Measurements from ENCODE around the gene STUB1.

Gene STUB1

DNA sequence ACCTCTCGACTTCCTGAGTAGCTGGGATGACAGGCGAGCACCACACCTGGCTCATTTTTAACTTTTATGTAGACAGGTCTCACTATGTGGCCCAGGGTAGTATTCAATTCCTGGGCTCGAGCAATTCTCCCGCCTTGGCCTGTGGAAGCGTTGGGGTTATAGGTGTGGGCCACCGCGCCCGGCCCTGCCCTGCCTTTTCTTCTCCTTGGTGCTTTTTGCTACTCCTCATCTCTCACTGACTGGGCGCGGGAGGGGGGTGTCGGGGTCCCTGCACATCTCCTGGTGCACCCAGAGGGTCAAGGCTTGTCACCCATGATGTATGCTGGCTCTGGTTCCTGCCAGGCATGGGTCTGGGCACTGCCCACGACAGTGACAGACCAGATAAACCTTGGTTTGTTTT lies 35.7 kb upstream of the STUB1 start:
- no peak for FAIRE-seq
- no peak for TF ChIP-seq POLR2A (IDR thresholded peaks at IDR 0.05; ENCODE audit: low read depth, low read length)
- no peak for TF ChIP-seq PAX5 (IDR thresholded peaks at IDR 0.05; ENCODE audit: insufficient read depth, low read length, severe bottlenecking)
- TF ChIP-seq POLR2AphosphoS5 (IDR thresholded peaks at IDR 0.05; ENCODE audit: low read depth, low read length) = no peak
- TF ChIP-seq POU2F2 (IDR thresholded peaks at IDR 0.05; ENCODE audit: low read depth, low read length) = no peak
- no peak for TF ChIP-seq SPI1 (IDR thresholded peaks at IDR 0.05; ENCODE audit: low read depth, low read length)
- no peak for TF ChIP-seq TAF1 (IDR thresholded peaks at IDR 0.05; ENCODE audit: low read depth, low read length)

DNA sequence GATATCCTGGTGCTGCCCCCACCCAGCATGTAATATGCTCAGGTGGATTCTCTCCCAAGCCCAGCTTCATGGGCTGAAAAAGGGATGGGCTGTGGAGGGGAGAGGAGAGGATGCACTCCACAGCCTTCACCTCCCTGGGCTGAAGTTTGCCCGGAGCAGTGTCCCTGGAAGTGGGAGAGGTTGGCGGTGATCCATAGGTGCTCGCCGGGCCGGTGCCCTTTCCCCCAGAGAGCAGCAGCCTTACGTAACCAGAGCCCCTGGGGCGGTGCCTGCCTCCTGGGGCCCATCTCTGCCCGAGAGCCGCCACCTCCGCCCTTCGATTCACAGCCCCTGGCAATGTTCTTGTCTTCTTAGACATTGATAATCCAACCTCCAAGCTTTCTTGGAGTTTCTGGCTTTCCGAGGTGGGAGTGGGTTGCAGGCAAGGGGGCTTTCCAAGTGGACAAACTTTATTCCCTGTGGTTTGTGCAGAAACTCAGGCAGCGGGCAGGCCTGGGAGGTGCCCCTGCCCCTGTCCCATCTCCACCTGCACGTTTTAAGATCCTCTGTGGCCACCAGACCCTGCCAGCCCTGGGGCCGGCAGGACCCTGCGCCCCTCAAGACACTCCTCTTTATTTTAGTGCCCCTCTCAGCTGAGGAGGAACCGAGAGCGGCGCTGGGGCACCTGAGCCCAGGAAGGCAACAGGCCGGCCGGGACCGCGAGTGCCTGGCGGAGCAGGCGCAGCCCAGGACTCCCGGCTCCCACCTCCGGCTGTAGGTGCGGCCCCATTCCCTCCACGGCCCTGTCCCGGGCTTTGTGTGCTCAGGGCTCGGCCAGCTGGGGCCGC lies 34.1 kb upstream of the STUB1 start:
- TF ChIP-seq POLR2A (IDR thresholded peaks at IDR 0.05; ENCODE audit: low read depth, low read length) (no peak), POU2F2 (IDR thresholded peaks at IDR 0.05; ENCODE audit: low read depth, low read length) (no peak), POLR2AphosphoS5 (IDR thresholded peaks at IDR 0.05; ENCODE audit: low read depth, low read length) (no peak), SPI1 (IDR thresholded peaks at IDR 0.05; ENCODE audit: low read depth, low read length) (no peak), PAX5 (IDR thresholded peaks at IDR 0.05; ENCODE audit: insufficient read depth, low read length, severe bottlenecking) (no peak), TAF1 (IDR thresholded peaks at IDR 0.05; ENCODE audit: low read depth, low read length) (no peak)
- no peak for DNase-seq (ENCODE audit: insufficient read length, low spot score)
- FAIRE-seq = no peak

More for the DNA sequence above, 35.7 kb upstream of the STUB1 start:
- no peak for DNase-seq (ENCODE audit: insufficient read length, low spot score)

DNA sequence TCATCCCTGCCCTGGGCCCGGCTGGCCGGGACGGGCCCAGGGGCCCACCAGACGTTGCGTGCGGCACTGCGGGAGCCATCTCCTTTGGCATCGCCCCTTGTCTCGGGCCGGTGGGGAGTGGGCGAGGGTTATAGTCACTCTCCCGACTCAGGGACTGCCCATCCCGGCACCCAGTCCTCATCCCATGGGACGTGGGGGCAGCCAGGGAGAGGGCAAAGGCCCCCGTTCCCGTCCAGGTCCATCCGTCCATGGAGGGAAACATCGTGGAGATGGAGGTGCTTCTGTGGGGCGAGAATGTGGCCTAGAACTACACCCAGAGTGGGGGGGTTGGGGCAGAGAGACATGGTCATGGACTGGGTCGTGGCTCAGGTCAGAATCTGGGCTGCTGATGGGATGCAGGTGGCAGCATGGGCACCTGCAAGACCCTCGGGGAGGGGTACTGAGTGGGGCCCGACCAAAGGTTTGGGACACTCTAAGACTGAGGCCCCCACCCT lies 33.5 kb upstream of the STUB1 start:
- DNase-seq (ENCODE audit: insufficient read length, low spot score) (no peak), FAIRE-seq (no peak)
- 0 out of 2 replicates have a peak, but pooled peaks have one; percentile 33 for TF ChIP-seq POLR2AphosphoS5 (IDR thresholded peaks at IDR 0.05; ENCODE audit: low read depth, low read length)
- no peak for TF ChIP-seq PAX5 (IDR thresholded peaks at IDR 0.05; ENCODE audit: insufficient read depth, low read length, severe bottlenecking)

DNA sequence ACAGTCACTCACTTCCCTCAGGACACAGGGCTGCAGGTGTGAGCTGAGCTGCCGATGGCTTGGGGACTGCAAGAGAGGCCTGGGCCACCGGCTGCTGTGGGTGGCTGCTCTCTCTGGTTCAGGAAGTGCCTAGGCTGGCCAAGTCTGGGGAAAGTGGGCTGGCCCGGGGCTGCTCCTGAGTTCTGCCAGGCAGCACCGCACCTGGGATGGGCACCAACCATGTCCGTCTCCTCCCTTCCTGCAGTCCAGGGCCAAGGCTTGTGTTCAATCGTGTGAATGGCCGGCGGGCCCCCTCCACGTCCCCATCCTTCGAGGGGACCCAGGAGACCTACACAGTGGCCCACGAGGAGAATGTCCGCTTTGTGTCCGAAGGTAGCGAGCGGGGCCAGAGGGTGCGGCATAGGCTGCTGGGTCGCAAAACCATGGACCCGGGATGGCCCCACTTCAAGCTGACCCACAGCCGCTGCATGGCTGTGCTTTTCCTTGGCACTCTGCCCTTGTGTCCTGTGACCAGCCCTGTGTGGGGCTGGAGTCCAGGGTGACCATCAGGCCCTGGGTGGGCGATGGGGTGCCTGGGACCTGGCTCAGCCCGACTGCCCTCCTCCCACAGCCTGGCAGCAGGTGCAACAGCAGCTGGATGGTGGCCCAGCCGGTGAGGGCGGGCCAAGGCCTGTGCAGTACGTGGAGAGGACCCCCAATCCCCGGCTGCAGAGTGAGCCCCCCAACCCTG lies 32.9 kb upstream of the STUB1 start:
- FAIRE-seq (no peak), DNase-seq (ENCODE audit: insufficient read length, low spot score) (no peak)
- 0 out of 2 replicates have a peak, but pooled peaks have one; percentile 13 for TF ChIP-seq POLR2AphosphoS5 (IDR thresholded peaks at IDR 0.05; ENCODE audit: low read depth, low read length)
- TF ChIP-seq TAF1 (IDR thresholded peaks at IDR 0.05; ENCODE audit: low read depth, low read length) = no peak
- no peak for TF ChIP-seq POLR2A (IDR thresholded peaks at IDR 0.05; ENCODE audit: low read depth, low read length)

DNA sequence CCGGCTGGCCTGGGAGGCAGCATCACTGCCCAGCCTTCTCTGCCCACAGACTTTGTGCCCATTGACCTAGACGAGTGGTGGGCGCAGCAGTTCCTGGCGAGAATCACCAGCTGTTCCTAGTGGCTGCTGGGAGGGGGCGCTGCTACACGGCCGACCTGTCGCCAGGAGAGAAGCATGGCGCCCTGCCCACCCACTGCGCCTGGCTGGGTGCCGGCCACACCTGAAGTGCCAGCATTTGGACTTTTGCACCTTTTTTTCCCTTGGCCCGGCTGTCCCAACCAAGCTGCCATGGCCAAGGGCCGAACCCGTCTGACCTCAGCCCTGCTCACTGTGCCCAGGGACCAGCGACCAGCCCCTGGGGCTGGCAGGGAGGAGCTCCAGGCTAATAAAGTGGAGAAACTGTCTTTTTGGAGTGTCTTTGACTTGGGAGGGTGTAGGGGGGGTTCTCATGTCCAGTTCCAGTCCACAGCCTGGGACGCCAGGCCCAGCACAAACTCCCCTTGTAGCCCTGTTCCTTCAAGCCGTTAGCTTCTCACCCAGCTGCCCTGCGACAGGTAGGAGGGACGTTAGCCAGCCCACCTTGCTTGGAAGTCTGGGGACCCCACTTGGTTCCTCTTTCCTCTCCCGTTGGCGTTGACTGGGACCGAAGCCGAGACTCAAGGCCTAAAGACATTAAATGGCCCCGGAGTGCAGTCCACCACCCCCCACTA lies 32.0 kb upstream of the STUB1 start:
- TF ChIP-seq POU2F2 (IDR thresholded peaks at IDR 0.05; ENCODE audit: low read depth, low read length) = no peak
- no peak for TF ChIP-seq TAF1 (IDR thresholded peaks at IDR 0.05; ENCODE audit: low read depth, low read length)
- no peak; the same call in 1 of the 2 replicates for TF ChIP-seq POLR2AphosphoS5 (IDR thresholded peaks at IDR 0.05; ENCODE audit: low read depth, low read length)
- no peak for TF ChIP-seq POLR2A (IDR thresholded peaks at IDR 0.05; ENCODE audit: low read depth, low read length)
- TF ChIP-seq SPI1 (IDR thresholded peaks at IDR 0.05; ENCODE audit: low read depth, low read length) = no peak
- no peak for TF ChIP-seq PAX5 (IDR thresholded peaks at IDR 0.05; ENCODE audit: insufficient read depth, low read length, severe bottlenecking)
- FAIRE-seq (no peak), DNase-seq (ENCODE audit: insufficient read length, low spot score) (peak; percentile 72)

DNA sequence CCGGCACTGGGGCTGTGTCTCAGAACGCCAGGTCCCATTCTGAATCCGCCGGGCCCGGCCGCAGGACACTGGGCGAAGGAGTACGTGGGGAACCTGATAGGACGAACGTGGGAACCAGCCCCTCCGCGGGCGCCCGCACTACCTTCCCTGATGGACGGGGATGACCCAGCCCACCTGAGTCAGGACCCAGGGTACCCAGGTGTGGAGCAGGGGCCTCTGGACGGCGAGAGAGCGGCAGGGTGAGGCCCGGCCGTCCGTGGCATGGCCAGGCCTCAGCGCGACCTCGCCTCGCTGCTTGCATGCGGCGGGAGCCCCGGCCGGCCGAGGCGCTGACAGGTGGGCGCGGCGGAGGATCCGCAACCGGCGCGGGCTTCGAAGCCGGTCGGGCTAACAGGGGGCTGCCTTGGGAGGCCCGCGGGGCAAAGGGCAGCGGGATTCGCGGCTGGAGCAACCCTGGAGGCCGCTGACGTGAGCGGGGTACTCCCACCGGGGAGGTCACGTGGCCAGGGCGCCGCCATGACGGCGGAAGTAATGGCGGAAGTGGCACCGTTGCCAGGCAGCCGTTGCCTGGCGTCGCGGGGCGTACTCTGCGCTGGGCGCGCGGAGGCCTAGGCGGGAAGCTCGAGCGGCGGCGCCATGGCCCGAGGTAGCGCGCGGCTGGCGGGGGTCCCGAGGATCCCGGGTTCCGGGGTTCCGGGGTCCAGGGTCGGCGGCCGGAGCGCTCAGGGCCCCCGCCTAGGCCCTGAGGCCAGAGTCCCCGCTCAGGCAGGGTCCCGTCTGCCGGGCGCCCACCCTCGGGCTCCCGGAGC lies 31.2 kb upstream of the STUB1 start, which contains the start of gene WDR90:
TSS of gene WDR90 (plus strand) at position 585 of the 809 bp plus-strand sequence. CDS start at position 637, 52 bp downstream.
- FAIRE-seq (peak; percentile 100), DNase-seq (ENCODE audit: insufficient read length, low spot score) (peak; percentile 100)
- peak; percentile 7; the same call in 1 of the 2 replicates for TF ChIP-seq POU2F2 (IDR thresholded peaks at IDR 0.05; ENCODE audit: low read depth, low read length)
- TF ChIP-seq SPI1 (IDR thresholded peaks at IDR 0.05; ENCODE audit: low read depth, low read length) = peak; percentile 73
- no peak for TF ChIP-seq TAF1 (IDR thresholded peaks at IDR 0.05; ENCODE audit: low read depth, low read length)
- TF ChIP-seq POLR2AphosphoS5 (IDR thresholded peaks at IDR 0.05; ENCODE audit: low read depth, low read length) = peak; percentile 28; the same call in 1 of the 2 replicates
- TF ChIP-seq POLR2A (IDR thresholded peaks at IDR 0.05; ENCODE audit: low read depth, low read length) = peak; percentile 65; the same call in 1 of the 2 replicates
- TF ChIP-seq PAX5 (IDR thresholded peaks at IDR 0.05; ENCODE audit: insufficient read depth, low read length, severe bottlenecking) = no peak

DNA sequence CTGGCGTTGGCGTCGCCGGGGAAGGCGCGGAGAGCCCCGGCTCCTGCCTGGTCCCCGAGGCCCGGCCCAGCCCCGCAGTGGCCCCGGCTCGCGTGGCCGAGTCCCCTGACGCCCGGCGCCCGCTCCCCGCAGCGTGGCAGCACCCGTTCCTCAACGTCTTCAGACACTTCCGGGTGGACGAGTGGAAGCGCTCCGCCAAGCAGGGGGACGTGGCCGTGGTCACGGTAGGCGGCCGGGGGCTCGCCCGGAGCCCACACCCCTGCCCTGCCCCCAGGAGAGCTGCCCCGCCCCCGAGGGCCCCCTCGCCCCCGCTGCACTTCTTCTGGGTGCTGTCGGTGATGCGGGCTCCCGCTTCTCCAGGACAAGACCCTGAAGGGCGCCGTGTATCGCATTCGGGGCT lies 30.6 kb upstream of the STUB1 start:
- peak; percentile 60 for FAIRE-seq
- TF ChIP-seq PAX5 (IDR thresholded peaks at IDR 0.05; ENCODE audit: insufficient read depth, low read length, severe bottlenecking) = no peak
- TF ChIP-seq POU2F2 (IDR thresholded peaks at IDR 0.05; ENCODE audit: low read depth, low read length) = no peak
- TF ChIP-seq POLR2A (IDR thresholded peaks at IDR 0.05; ENCODE audit: low read depth, low read length) = no peak
- TF ChIP-seq POLR2AphosphoS5 (IDR thresholded peaks at IDR 0.05; ENCODE audit: low read depth, low read length) = no peak
- TF ChIP-seq SPI1 (IDR thresholded peaks at IDR 0.05; ENCODE audit: low read depth, low read length) = no peak
- TF ChIP-seq TAF1 (IDR thresholded peaks at IDR 0.05; ENCODE audit: low read depth, low read length) = no peak
- DNase-seq (ENCODE audit: insufficient read length, low spot score) = peak; percentile 72

DNA sequence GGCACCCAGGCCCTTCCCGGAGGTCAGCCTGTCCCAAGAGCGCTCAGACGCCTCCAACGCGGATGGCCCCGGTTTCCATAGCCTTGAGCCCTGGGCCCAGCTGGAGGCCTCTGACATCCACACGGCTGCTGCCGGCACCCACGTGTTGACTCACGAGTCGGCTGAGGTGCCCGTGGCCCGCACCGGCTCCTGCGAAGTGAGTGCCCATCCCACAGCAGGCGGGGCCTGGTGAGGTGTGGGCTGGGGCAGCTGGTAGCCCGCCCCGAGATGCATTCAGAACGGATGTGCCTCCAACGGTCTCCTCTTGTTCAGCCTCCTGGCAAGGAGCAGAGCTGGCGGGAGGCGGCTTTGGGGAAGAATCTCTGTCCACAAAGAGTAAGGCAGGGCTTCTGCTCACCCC lies 28.4 kb upstream of the STUB1 start:
- no peak for FAIRE-seq
- TF ChIP-seq POLR2AphosphoS5 (IDR thresholded peaks at IDR 0.05; ENCODE audit: low read depth, low read length) = no peak
- TF ChIP-seq SPI1 (IDR thresholded peaks at IDR 0.05; ENCODE audit: low read depth, low read length) = no peak
- no peak for TF ChIP-seq POLR2A (IDR thresholded peaks at IDR 0.05; ENCODE audit: low read depth, low read length)
- no peak for TF ChIP-seq TAF1 (IDR thresholded peaks at IDR 0.05; ENCODE audit: low read depth, low read length)
- TF ChIP-seq PAX5 (IDR thresholded peaks at IDR 0.05; ENCODE audit: insufficient read depth, low read length, severe bottlenecking) = no peak
- TF ChIP-seq POU2F2 (IDR thresholded peaks at IDR 0.05; ENCODE audit: low read depth, low read length) = no peak

More for the DNA sequence above, 28.4 kb upstream of the STUB1 start:
- no peak for DNase-seq (ENCODE audit: insufficient read length, low spot score)
